NCI-H82 (cell line): ENCODE results near the gene BANP.
"Not testable (repeated sequence)": the region's sequence is repeated elsewhere in the genome, so short reads cannot be mapped to it uniquely, and the experiment has no call there.

Experiments
- DNase-seq: peaks from one replicate; lab custom pipeline; 2025; lab: John Stamatoyannopoulos, UW

Gene BANP

GRCh38 chr16:87968541-87968940, 17.3 kb downstream of the BANP start:
- no peak for DNase-seq

DNA sequence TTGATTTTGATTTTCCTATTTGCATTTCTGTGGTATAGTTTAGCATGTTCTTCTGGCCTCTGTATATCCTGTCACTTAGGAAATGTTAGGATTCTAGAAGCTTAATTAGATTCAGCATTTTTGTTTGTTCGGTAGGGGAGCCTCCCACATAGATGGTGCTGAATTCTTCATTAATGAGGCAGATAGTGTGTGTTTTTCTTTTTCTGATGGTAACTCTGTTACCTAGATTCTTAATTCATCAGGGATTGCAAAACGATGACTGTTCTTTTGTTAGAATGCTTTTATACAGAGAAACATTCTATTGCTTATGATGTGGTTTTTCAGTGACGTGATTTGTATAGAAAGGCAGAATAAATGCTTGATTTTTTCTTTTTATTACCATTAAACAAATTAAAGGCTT, 19.0 kb downstream of the BANP start:
- DNase-seq: no peak

- no peak for DNase-seq
Observed at GRCh38 chr16:87971933-87972332, 20.7 kb downstream of the BANP start.

GRCh38 chr16:87973717-87974116, 22.5 kb downstream of the BANP start:
- no peak for DNase-seq

GRCh38 chr16:87974178-87974577, 22.9 kb downstream of the BANP start:
- DNase-seq: no peak

- no peak for DNase-seq
Observed at GRCh38 chr16:87976665-87977064, 25.4 kb downstream of the BANP start.

DNA sequence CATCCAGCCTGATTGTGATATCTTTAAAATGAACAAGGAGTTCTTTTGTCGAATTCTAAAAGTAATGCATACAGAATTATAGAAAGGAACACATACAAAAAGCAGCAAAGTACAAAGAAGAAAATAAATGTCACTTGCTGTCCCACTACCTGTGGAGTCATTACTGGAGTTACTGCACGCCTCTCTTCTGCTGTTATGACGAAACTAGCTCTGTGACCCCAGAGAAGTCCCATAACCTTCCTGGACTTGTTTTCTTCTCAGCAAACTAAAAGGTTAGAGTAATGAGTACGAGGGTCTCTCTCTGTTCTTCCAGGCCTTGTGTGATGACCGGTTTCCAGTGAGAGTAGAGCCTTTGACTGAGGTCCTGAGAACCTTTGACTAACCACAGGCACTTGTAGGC, 26.9 kb downstream of the BANP start:
- DNase-seq: no peak

DNA sequence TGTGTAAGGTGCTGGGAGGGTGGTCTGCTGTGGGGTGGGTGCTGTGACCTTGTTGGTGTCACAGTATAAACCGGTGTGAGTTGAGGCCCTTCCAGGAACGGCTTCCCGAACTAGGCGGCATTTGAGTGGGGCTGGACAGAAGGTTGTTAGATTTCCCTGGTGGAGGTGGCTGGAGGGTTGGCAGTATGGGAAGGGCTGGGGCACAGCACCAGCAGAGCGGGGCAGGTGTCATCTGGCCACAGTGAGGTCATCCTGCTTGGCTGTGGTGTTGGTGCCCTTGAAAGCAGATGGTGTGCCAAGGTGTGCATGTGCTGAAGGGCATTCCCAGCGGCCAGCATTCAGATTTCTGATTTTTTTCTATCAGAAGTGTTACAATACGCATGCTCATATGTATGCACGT, 28.1 kb downstream of the BANP start:
- no peak for DNase-seq

DNA sequence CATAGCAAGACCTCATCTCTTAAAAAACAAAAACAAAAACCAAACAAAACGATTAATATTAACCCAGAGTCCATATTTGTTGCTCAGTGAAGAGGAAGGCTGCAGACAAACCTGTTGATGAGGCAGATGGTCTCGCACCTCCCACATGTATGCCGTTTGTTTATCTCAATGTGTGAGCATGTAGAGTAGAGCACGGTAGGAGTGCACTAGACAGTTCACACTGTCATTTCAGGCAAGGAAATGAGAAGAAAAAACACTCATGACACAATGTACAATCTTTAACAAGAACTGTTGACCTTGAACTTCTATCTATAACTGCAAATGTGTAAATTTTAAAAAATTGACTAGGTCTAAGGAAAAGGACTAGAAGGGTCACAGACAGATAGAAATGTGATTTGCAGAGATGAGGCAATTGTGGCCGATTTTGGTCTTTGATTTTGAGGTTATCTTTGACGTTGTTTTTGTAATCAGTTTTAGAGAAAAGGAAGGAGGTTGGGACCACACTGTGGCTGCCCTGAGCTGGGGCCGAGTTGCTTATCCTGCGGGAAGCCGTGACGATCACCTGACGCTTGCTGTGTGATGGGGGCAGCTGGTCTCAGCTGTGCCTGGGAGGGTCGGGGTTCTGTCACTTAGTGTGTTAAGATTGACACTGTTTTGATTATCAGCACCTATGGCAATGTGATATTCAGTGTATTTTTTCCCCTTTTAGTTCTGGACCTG, 28.8 kb downstream of the BANP start:
- DNase-seq: not testable (repeated sequence)

DNA sequence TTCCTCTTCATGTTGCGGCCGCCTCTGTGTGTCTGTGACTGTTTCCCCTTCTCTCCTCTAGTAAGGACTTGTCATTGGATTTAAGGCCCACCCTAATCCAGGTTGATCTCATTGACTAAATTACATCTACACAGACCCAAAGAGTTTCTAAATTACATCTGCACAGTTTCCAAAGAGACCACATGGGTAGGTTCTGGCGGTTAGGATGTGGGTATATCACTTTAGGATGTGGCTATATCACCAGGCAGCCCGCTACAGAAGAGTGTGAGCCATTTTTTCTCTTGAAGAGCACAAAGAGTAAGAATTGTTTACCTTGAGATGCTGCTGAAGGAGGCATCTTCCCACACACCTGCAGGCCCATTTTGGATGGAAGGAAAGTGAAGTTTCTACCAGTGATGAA, 30.1 kb downstream of the BANP start:
- DNase-seq: not testable (repeated sequence)

DNA sequence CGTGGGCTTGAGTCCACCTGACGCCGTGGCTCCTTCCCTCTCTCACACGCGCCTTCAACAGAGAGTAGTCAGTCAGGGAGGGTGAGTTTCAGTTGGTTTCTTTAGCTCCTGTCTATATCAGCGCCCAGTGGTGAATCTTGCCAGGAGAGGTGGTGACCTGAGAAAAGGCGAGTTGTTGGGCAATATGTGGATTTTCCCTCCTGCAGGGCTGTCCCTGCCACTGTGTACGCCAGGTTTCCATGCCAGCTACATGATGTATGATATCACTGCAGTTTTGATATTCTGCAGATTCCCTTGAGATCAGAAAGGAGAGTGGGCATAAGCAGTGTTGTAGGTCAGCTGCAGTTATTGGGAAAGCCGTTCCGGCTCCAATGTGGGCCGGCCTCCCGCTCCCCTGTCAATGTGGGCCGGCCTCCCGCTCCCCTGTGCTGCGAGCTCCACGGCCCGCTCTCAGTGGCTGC, 31.4 kb downstream of the BANP start:
- no peak for DNase-seq

DNA sequence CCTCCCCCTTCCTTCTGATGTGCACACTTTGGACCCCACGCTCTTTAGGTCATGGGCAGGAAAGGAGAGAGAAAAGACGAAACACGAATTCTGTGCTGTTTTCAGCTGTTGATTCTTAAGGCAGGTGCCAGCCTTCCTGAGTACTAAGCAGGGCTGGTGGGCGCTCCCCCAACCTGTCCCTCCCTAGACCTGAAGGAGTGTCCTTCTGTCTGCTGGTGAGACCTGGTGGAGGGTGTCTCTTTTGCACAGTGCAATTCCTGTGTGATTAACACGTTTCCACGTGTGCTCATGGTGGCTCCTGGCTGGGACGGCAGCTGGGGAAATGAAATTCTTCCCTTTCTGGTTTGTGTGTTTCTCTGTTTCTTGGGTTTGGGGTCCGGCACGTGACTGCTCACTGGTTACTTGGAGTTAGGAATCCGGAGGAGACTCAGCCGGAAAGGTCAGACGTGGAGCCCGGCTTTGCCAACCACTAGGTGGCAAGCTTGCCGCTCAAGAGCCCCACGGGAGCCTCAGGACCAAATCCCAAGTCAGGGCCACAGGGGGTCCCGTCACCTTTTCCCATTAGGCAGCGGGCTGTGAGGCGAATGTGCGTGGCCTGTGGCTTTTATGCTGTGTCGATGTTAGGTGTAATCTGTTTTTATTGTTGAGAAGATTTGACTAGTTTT, 32.0 kb downstream of the BANP start:
- DNase-seq: not testable (repeated sequence)

- DNase-seq: not testable (repeated sequence)
Observed at GRCh38 chr16:87983737-87984097, 32.5 kb downstream of the BANP start.

- DNase-seq: not testable (repeated sequence)
Observed at GRCh38 chr16:87984180-87984579, 32.9 kb downstream of the BANP start.

- no peak for DNase-seq
Observed at GRCh38 chr16:87984632-87985267, 33.5 kb downstream of the BANP start.

GRCh38 chr16:87985493-87985892, 34.3 kb downstream of the BANP start:
- not testable (repeated sequence) for DNase-seq

GRCh38 chr16:87986361-87986849, 35.2 kb downstream of the BANP start:
- DNase-seq: not testable (repeated sequence)

DNA sequence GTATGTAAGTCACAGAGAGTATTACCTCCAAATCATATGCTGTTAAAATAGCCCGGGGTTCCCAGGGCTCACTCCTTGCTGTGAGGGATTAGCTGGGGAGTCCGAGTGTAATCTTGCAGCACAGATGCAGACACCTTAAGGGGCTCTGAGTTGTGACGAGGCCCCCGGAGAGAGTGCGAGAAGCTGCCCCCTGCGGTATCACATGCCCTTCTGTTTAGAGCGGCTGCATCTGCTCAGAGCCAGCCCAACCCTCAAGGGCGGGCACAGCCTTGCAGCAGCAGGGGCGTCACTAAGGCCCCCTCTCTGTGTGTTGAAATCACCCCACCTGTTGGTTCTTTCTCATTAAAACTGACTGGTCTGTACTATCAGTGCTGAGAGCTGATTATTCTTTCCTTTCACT, 37.4 kb downstream of the BANP start:
- DNase-seq: peak; percentile 49

GRCh38 chr16:87990254-87990653, 39.0 kb downstream of the BANP start:
- not testable (repeated sequence) for DNase-seq

DNA sequence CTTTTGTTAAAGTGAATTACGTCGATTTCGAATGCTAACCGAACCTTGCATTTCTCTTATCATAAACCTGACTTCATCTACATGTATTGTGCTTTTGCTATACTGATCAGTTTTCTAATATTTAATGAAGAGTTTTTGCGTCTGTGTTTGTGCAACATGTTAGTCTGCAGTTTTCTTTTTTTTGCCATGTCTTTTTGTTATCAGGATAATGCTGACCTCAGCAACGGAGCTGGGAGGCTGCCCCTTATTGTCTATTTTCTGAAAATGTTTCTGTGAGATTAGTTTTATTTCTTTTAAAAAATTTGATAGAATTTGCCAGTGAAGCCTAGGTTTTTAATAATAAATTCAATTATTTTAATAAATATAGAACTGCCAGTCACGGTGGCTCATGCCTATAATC, 40.9 kb downstream of the BANP start:
- not testable (repeated sequence) for DNase-seq

- no peak for DNase-seq
Observed at GRCh38 chr16:87993901-87994300, 42.7 kb downstream of the BANP start.

DNA sequence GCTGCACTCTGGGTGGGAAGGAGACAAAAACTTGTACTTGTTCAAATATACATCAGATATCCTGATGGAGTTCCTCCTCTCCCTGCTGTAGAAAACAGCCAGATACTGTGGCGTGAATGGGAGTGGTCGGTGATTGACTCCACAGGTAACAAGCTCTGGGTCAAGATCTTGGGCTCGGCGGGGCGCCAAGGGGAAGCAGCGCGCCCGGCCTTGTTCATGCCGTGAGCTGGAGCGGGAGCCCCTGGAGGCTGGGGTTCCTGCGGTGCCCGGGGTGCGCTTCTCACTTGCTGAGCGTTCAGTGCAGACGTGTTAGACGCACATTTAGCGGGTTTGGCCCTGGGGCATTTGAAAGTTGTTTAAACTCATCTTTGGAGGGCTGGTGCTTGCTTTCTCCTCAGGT, 44.4 kb downstream of the BANP start:
- no peak for DNase-seq
